K562 (cell line): Measurements from ENCODE around the gene ORC2. TPM values are rescaled to one million over a fixed set of nuclear protein-coding genes. Genes with fewer than 3 reads are reported as not detected.
"Not testable (repeated sequence)": the region's sequence is repeated elsewhere in the genome, so short reads cannot be mapped to it uniquely, and the experiment has no call there.

Experiments
- ATAC-seq: fragments of 200-7000 bp; cut with Tn5 transposase; 3 replicates; pipeline ENCODE4 v1.9.1; 2020; ENCODE audit warnings: moderate library complexity
- BruUV-seq: library from RNA; stranded (reverse); fragments of 400-500 nt; replicated peaks from 2 replicates; lab custom pipeline; 2021; lab: Mats Ljungman, UMichigan
- CTCF ChIA-PET: fragments of 300-600 bp; formaldehyde crosslinking; extraction: SDS; loops from one replicate; lab custom pipeline; 2021; ENCODE audit warnings: low intra/inter-chr PET ratio; lab: Yijun Ruan, JAX
- POLR2A ChIA-PET: fragments of 300-600, 350-650 bp; sonication (Branson Sonifier 250); formaldehyde crosslinking; extraction: SDS; loops from one replicate; lab custom pipeline; 2021; ENCODE audit warnings: antibody characterized with exemption, inconsistent platforms; lab: Yijun Ruan, JAX
- DNase-seq, 4 experiments: peaks; one replicate each; pipeline versions ENCODE4 v3.0.0 to v3.0.0-alpha.2; 2011 to 2018; ENCODE audit warnings: low spot score in 3 of 4, mixed read lengths in 3 of 4; ENCODE audit errors: extremely low read depth in 1 of 4
- FAIRE-seq: peaks from 2 replicates; lab custom pipeline; 2011; peaks lifted over from hg19 to GRCh38; lab: Jason Lieb, UNC
- H2AFZ ChIP-seq: 2 replicates; pipeline ENCODE4 v1.6.0; 2011; ENCODE audit warnings: low read depth, low read length, control low read depth, inconsistent platforms
- H3K27ac ChIP-seq: fragments of 200-600 bp; 3 replicates; pipeline ENCODE4 v1.8.0; 2011; ENCODE audit warnings: low read depth, mild to moderate bottlenecking, control low read depth, inconsistent platforms, low read length, moderate library complexity, mixed read lengths; ENCODE audit errors: extremely low read depth
- H3K27me3 ChIP-seq, 2 experiments: fragments of 300-600 bp in 1 of 2; 2 replicates in 1 of 2; 3 replicates in 1 of 2; pipeline versions ENCODE4 v1.6.0 to v1.8.0; 2011; ENCODE audit warnings: inconsistent platforms in 2 of 2, low read length in 2 of 2, mild to moderate bottlenecking in 1 of 2, mixed read lengths in 1 of 2, moderate library complexity in 1 of 2; ENCODE audit not compliant: control insufficient read depth in 2 of 2, insufficient read depth in 2 of 2
- H3K36me3 ChIP-seq: fragments of 300-600 bp; 3 replicates; pipeline ENCODE4 v1.8.0; 2011; ENCODE audit warnings: mild to moderate bottlenecking, low read length, inconsistent platforms; ENCODE audit not compliant: control insufficient read depth, insufficient read depth
- H3K4me1 ChIP-seq, 2 experiments: fragments of 200-600 bp in 1 of 2; replicated peaks in 1 of 2; 2 replicates in 1 of 2; 3 replicates in 1 of 2; pipeline versions ENCODE4 v1.5.1 to v1.8.0; 2011; ENCODE audit warnings: inconsistent platforms in 2 of 2, low read length in 2 of 2, mild to moderate bottlenecking in 1 of 2, mixed read lengths in 1 of 2, moderate library complexity in 1 of 2; ENCODE audit not compliant: control insufficient read depth in 2 of 2, insufficient read depth in 2 of 2
- H3K4me2 ChIP-seq: 2 replicates; pipeline ENCODE4 v1.6.1; 2011; ENCODE audit warnings: low read length, control low read depth, inconsistent platforms, mixed read lengths; ENCODE audit not compliant: insufficient read depth
- H3K4me3 ChIP-seq: fragments of 200-600 bp; sonication (generic), shearing (Covaris generic); 2 replicates; pipeline ENCODE4 v1.5.1; 2016; ENCODE audit warnings: control low read depth, inconsistent platforms
- H3K79me2 ChIP-seq: fragments of 200-600 bp; 3 replicates; pipeline ENCODE4 v1.8.0; 2011; ENCODE audit warnings: low read length, inconsistent platforms; ENCODE audit not compliant: control insufficient read depth, insufficient read depth
- H3K9ac ChIP-seq, 2 experiments: 2 replicates each; pipeline versions ENCODE4 v1.6.0 to v1.6.1; 2011; ENCODE audit warnings: low read depth in 2 of 2, low read length in 2 of 2, control low read depth in 1 of 2, inconsistent platforms in 1 of 2, mild to moderate bottlenecking in 1 of 2, mixed read lengths in 1 of 2; ENCODE audit not compliant: insufficient read depth in 1 of 2
- H3K9me1 ChIP-seq: one replicate; pipeline ENCODE4 v1.6.0; 2011; ENCODE audit warnings: inconsistent platforms, mild to moderate bottlenecking, low read length, moderate library complexity; ENCODE audit not compliant: control insufficient read depth, insufficient read depth
- H3K9me3 ChIP-seq: replicated peaks from 2 replicates; pipeline ENCODE4 v1.5.1; 2011; ENCODE audit warnings: low read depth, low read length, inconsistent platforms; ENCODE audit not compliant: control insufficient read depth, insufficient read depth
- H4K20me1 ChIP-seq: replicated peaks from 2 replicates; pipeline ENCODE4 v1.6.1; 2011; ENCODE audit warnings: low read length, inconsistent platforms, mixed read lengths; ENCODE audit not compliant: control insufficient read depth, insufficient read depth
- ARID2 ChIP-seq: fragments of 450-650 bp; IDR thresholded peaks from 2 replicates; pipeline ENCODE4 v1.6.1; 2017; ENCODE audit warnings: antibody characterized with exemption, mild to moderate bottlenecking
- ARNT ChIP-seq, 2 experiments: fragments of 450-650 bp; IDR thresholded peaks; 2 replicates each; pipeline ENCODE4 v1.6.1; 2016; ENCODE audit warnings: mild to moderate bottlenecking in 1 of 2
- ELF1 ChIP-seq: fragments of 200-800 bp; sonication (Bioruptor generic); IDR thresholded peaks from 2 replicates; pipeline ENCODE4 v1.6.1; 2016; ENCODE audit warnings: missing genetic modification characterization, missing compliant biosample characterization
- GABPA ChIP-seq: fragments of 200-800 bp; sonication (Bioruptor generic); conservative IDR thresholded peaks from 2 replicates; pipeline ENCODE4 v1.6.1; 2016; ENCODE audit warnings: low read depth, missing genetic modification characterization, missing compliant biosample characterization
- NR2C2 ChIP-seq, 2 experiments: fragments of 200-800 bp in 1 of 2; sonication (Bioruptor generic) in 1 of 2; sonication (generic) in 1 of 2; formaldehyde crosslinking in 1 of 2; IDR thresholded peaks; 2 replicates each; pipeline versions ENCODE4 v1.6.1 to v1.8.0; 2016 to 2022; ENCODE audit warnings: mild to moderate bottlenecking in 1 of 2, missing compliant biosample characterization in 1 of 2, missing genetic modification characterization in 1 of 2, missing genetic modification reagents in 1 of 2
- SMAD1 ChIP-seq: fragments of 150-350 bp; IDR thresholded peaks from 2 replicates; pipeline ENCODE4 v1.6.1; 2014; ENCODE audit warnings: low read length, low read depth; ENCODE audit not compliant: partially characterized antibody
- SUPT5H ChIP-seq: fragments of 450-650 bp; IDR thresholded peaks from 2 replicates; pipeline ENCODE4 v1.6.1; 2016
- TAF7 ChIP-seq: fragments of 450-650 bp; IDR thresholded peaks from 2 replicates; pipeline ENCODE4 v1.6.1; 2016; ENCODE audit warnings: missing genetic modification characterization, missing compliant biosample characterization
- TEAD1 ChIP-seq, 2 experiments: fragments of 450-650 bp in 1 of 2; sonication (generic) in 1 of 2; formaldehyde crosslinking; IDR thresholded peaks; 2 replicates each; pipeline versions ENCODE4 v1.4.0 to v1.8.0; 2020 to 2022; ENCODE audit warnings: mild to moderate bottlenecking in 2 of 2, missing genetic modification reagents in 1 of 2
- ZBTB11 ChIP-seq, 3 experiments: fragments of 200-800 bp in 1 of 3; fragments of 250-450 bp in 1 of 3; fragments of 450-650 bp in 1 of 3; sonication (Bioruptor Pico) in 1 of 3; sonication (Bioruptor generic) in 1 of 3; formaldehyde crosslinking in 1 of 3; IDR thresholded peaks; 2 replicates each; pipeline versions ENCODE4 v1.6.1 to v1.8.0; 2016 to 2022; ENCODE audit warnings: mild to moderate bottlenecking in 2 of 3, missing genetic modification characterization in 2 of 3, missing compliant biosample characterization in 1 of 3, moderate library complexity in 1 of 3
- WGBS: fragments of 100-300 bp; shearing (Covaris generic); methylation state at CpG from one replicate; pipeline ENCODE4 v1.1.6; 2016; ENCODE audit warnings: low coverage, mixed read lengths; ENCODE audit not compliant: insufficient coverage; ENCODE audit errors: missing lambda C conversion rate; 5-methylcytosine and 5-hydroxymethylcytosine counted together
- in situ Hi-C: fragments of 300-500 bp; cut with MboI; formaldehyde crosslinking; loops from 4 replicates; pipeline ENCODE4 v1.15.0; 2018; ENCODE audit warnings: inconsistent platforms, mixed read lengths
- intact Hi-C: fragments of 100-400 bp; cut with micrococcal nuclease; formaldehyde crosslinking; loops from 2 replicates; pipeline ENCODE4 v1.14.2; 2022
- polyA plus RNA-seq, 8 experiments: library from polyadenylated mRNA; depleted of rRNA in 4 of 8; stranded (reverse) in 5 of 8; unstranded in 3 of 8; fragments of >200 nt; fragmentation: Nextera tagmentation in 2 of 8; fragmentation: Illumina TruSeq in 1 of 8; extraction: Ambion mirVana in 2 of 8; extraction: Trizol in 1 of 8; gene quantifications; 2 replicates each; pipeline versions ENCODE4 v1.2.1 to v1.2.3, GENCODE V29; 2011 to 2014; ENCODE audit warnings: inconsistent platforms in 1 of 8, missing spikeins in 1 of 8
- total RNA-seq, 7 experiments: library from RNA; depleted of rRNA in 6 of 7; stranded (reverse); fragments of >200 nt in 6 of 7; fragmentation: Illumina TruSeq in 2 of 7; extraction: Trizol in 2 of 7; gene quantifications; 2 replicates each; pipeline versions ENCODE4 v1.2.1 to v1.2.3, GENCODE V29; 2011 to 2021; ENCODE audit warnings: low replicate concordance in 1 of 7
- TF ChIP-seq, protein P1 (sequence below), 2 experiments: fragments of 450-650 bp; IDR thresholded peaks; 2 replicates each; pipeline ENCODE4 v1.6.1; 2016

Gene ORC2
- total and polyA plus RNA-seq, 9 of the 15 experiments (the other 6 are each of a cell fraction or from before 2014, with no cell fraction given): 5.6 to 41.1 (median 19.0) TPM

GRCh38 chr2:200963918-200964252 is 425 bp upstream of the ORC2 start:
- in situ Hi-C loops; H4K20me1 ChIP-seq; H3K27me3 ChIP-seq; ATAC-seq; H3K9me3 ChIP-seq; H3K9me1 ChIP-seq; DNase-seq; BruUV-seq; FAIRE-seq; TF ChIP-seq NR2C2 (CRISPR knock-in tag; IDR thresholded peaks at IDR 0.05): not testable (repeated sequence)
- ChIA-PET POLR2A (interaction anchor here (0.7 to 3.8 kb wide), 6 partner anchors 12 to 219 kb away, joined by 3 to 24 read pairs (median 4); partner anchors contain the start of gene CASP10), CTCF (interaction anchor here (0.9 to 1.6 kb wide), 2 partner anchors 105 to 220 kb away, joined by 3 to 9 read pairs; no protein-coding TSS in a partner anchor)
- H3K4me3 ChIP-seq: peak overlapping the region; percentile 63
- TF ChIP-seq ARID2 (0 out of 2 replicates have a peak, but pooled peaks have one; percentile 13), TEAD1 (CRISPR knock-in tag; IDR thresholded peaks at IDR 0.05) (0 out of 4 replicates have a peak, but pooled peaks of 1 of the 2 experiments have one; percentile 30), ZBTB11 (CRISPR knock-in tag; IDR thresholded peaks at IDR 0.05) (peak in 1 of 3 experiments; percentile 20; a peak in 1 of 6 replicates), GABPA (peak; percentile 54), ELF1 (peak; percentile 39; the same call in 1 of the 2 replicates), SUPT5H (peak; percentile 70; the same call in 1 of the 2 replicates), TAF7 (peak; percentile 60), SMAD1 (peak; percentile 20), ARNT (IDR thresholded peaks at IDR 0.05) (peak in 1 of 2 experiments; percentile 59; a peak in 1 of 4 replicates), NR2C2 (tag; IDR thresholded peaks at IDR 0.05) (peak; percentile 63; the same call in 1 of the 2 replicates)
- TF ChIP-seq, protein P1, sequence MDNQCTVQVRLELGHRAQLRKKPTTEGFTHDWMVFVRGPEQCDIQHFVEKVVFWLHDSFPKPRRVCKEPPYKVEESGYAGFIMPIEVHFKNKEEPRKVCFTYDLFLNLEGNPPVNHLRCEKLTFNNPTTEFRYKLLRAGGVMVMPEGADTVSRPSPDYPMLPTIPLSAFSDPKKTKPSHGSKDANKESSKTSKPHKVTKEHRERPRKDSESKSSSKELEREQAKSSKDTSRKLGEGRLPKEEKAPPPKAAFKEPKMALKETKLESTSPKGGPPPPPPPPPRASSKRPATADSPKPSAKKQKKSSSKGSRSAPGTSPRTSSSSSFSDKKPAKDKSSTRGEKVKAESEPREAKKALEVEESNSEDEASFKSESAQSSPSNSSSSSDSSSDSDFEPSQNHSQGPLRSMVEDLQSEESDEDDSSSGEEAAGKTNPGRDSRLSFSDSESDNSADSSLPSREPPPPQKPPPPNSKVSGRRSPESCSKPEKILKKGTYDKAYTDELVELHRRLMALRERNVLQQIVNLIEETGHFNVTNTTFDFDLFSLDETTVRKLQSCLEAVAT (IDR thresholded peaks at IDR 0.05): peak in 1 of 2 experiments; percentile 27; a peak in 1 of 4 replicates
- peaks cover 21% of the 10 kb centered on the region for H3K36me3 ChIP-seq
- H3K9ac ChIP-seq: peak overlapping the region; percentile 91 to 95
- H3K4me1 ChIP-seq: peaks cover 8 to 14% of the 10 kb centered on the region in 2 experiments; a peak in 4 of 5 replicates
- intact Hi-C loops: loop anchor here (2.0 to 5.0 kb wide), 5 partner anchors 105 to 251 kb away; no protein-coding TSS in a partner anchor
- peaks cover 71% of the 10 kb centered on the region for H3K79me2 ChIP-seq
- peak overlapping the region; percentile 94 for H3K27ac ChIP-seq
- H3K4me2 ChIP-seq: peak overlapping the region; percentile 99
- 0% methylated on average over 10 of the region's 21 CpGs for WGBS
- H2AFZ ChIP-seq: peak overlapping the region; percentile 97
